HFFc6 (cell line): ENCODE data around the gene CRIP1. TPM values are rescaled to one million over a fixed set of nuclear protein-coding genes. Genes with fewer than 3 reads are reported as not detected.
A peak's percentile ranks its signal among the peaks of the same experiment; 100 is the strongest.

Experiments
- DNase-seq: peaks from one replicate; pipeline ENCODE4 v3.0.0-alpha.2; 2018
- H3K27ac Mint-ChIP-seq: 2 replicates; pipeline ENCODE4 v1.8.0; 2020; ENCODE audit warnings: mild to moderate bottlenecking, mixed read lengths
- H3K27me3 Mint-ChIP-seq: 2 replicates; pipeline ENCODE4 v1.8.0; 2021; ENCODE audit warnings: mild to moderate bottlenecking, moderate library complexity, mixed read lengths; ENCODE audit not compliant: insufficient read depth
- H3K36me3 Mint-ChIP-seq: 2 replicates; pipeline ENCODE4 v1.8.0; 2021; ENCODE audit warnings: low read depth, mixed read lengths
- H3K4me1 Mint-ChIP-seq: 2 replicates; pipeline ENCODE4 v1.8.0; 2020; ENCODE audit warnings: low read depth, mixed read lengths
- H3K4me3 Mint-ChIP-seq: 2 replicates; pipeline ENCODE4 v1.8.0; 2020; ENCODE audit warnings: mild to moderate bottlenecking, moderate library complexity, mixed read lengths
- H3K9me3 Mint-ChIP-seq: 2 replicates; pipeline ENCODE4 v1.8.0; 2020; ENCODE audit warnings: mild to moderate bottlenecking, mixed read lengths
- total RNA-seq, 6 experiments: library from RNA; stranded (reverse); fragmentation: NEBNext Ultra II Directional; extraction: Animal tissue kit (Norgen Biotek cat#: 25700); gene quantifications; 2 replicates in 1 of 6; 3 replicates in 5 of 6; pipeline ENCODE4 v1.2.3, GENCODE V29; 2021
- TF ChIP-seq, protein P1 (sequence below): fragments of 200-600 bp; sonication (generic); IDR thresholded peaks from 2 replicates; pipeline ENCODE4 v1.5.0; 2021; ENCODE audit warnings: antibody characterized with exemption, mild to moderate bottlenecking

Gene CRIP1
- total RNA-seq, 6 experiments from 2014 or later, result 4.8 to 55.2 (median 42.3) TPM

DNA sequence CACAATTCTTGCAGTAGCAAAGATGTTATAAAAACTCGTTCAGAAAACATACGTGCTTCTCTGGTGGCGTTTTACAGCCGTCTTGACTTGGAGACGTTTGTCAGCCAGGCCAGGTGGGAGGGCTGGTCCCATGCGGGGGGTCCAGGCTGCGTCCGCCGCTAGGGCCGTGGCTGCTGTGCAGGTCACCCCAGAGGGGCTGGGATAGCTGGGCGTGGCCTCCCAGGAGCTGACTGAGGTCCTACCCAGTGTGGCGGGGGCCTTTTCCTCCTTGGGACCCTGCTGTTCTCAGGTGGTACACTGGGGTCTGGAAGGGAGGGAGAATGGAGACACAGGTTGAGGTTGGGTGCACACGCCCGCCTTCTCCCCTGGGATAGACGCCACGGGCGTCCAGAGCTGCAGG lies 41.8 kb upstream of the CRIP1 start:
- TF ChIP-seq, protein P1, sequence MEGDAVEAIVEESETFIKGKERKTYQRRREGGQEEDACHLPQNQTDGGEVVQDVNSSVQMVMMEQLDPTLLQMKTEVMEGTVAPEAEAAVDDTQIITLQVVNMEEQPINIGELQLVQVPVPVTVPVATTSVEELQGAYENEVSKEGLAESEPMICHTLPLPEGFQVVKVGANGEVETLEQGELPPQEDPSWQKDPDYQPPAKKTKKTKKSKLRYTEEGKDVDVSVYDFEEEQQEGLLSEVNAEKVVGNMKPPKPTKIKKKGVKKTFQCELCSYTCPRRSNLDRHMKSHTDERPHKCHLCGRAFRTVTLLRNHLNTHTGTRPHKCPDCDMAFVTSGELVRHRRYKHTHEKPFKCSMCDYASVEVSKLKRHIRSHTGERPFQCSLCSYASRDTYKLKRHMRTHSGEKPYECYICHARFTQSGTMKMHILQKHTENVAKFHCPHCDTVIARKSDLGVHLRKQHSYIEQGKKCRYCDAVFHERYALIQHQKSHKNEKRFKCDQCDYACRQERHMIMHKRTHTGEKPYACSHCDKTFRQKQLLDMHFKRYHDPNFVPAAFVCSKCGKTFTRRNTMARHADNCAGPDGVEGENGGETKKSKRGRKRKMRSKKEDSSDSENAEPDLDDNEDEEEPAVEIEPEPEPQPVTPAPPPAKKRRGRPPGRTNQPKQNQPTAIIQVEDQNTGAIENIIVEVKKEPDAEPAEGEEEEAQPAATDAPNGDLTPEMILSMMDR, result no peak
- DNase-seq, result no peak
- H3K9me3 Mint-ChIP-seq, result no peaks in the 10 kb centered on the region

DNA sequence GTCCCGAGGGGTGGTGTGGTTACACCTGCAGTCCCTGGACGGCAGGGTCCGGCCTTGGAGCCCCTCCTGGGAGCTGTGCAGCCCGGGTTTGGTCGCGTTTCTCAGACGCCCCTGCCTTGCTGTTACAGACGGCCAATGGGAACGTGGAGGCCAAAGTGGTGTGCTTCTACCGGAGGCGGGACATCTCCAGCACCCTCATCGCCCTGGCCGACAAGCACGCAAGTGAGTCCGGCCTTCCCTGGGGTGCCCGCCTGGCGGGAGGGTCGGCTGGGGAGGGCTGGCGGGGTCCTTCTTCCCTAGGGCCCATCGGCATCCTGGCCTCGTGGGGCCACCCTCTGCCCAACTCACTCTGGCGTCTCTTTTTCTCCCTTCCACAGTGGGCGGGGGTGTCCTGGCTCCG lies 41.4 kb upstream of the CRIP1 start:
- Mint-ChIP-seq H3K27ac (no peak overlapping the region), H3K4me1 (no peaks in the 10 kb centered on the region), H3K9me3 (no peaks in the 10 kb centered on the region), H3K27me3 (peaks cover 2% of the 10 kb centered on the region), H3K4me3 (no peak overlapping the region), H3K36me3 (no peaks in the 10 kb centered on the region)
- TF ChIP-seq, protein P1, result no peak
- DNase-seq, result no peak

More for the DNA sequence above, 41.8 kb upstream of the CRIP1 start:
- Mint-ChIP-seq H3K4me1 (no peaks in the 10 kb centered on the region), H3K27ac (no peak overlapping the region), H3K27me3 (peaks cover 2% of the 10 kb centered on the region), H3K4me3 (no peak overlapping the region), H3K36me3 (no peaks in the 10 kb centered on the region)

DNA sequence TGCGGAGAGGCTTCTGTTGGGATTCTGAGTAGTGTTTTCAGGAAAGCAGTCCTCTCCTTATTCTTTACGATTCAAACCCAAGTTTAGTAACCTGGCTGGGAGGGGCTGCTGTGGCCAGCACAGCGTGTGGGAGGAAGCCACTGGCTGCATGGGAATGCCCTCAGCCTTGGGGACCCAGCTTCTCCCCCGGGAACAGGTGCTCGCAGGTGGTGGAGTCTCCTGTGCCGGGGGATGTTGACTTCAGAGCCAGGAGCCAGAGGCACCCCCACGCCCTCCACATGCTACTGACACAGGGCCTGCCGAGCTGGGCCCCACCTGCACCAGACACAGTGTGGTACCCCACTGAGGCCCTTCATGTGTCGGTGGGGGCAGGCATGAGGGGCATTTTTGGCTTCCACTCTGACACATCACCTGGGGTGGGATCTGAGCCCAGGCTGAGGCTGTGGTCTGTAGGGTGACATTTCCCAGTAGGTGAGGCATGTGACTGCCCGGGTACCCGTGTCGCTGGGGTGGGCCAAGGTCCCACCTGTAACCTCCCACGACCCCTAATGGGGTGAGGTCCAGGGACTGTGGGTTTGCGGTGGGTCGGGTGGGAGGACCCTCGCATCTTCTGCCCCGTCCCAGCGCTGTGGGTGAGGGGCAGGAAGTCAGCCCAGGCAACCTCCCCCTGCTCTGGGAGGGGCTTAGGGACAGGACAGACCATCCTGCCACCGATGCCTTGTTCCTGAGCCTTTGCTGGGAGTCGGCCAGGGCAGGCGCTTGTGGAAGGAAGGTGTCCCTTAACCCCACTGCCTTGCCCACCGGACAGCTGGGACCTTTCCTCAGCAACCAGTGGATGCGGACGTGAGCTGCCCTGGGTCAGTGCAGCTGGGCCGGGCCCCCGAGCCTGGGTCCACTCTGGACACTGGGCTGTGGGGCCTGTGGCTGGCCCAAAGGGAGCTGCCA lies 40.5 kb upstream of the CRIP1 start:
- no peak overlapping the region for H3K4me3 Mint-ChIP-seq
- H3K4me1 Mint-ChIP-seq, result no peaks in the 10 kb centered on the region
- peaks cover 2% of the 10 kb centered on the region for H3K27me3 Mint-ChIP-seq
- no peaks in the 10 kb centered on the region for H3K36me3 Mint-ChIP-seq
- H3K27ac Mint-ChIP-seq, result no peak overlapping the region
- DNase-seq, result no peak
- TF ChIP-seq, protein P1, result no peak
- H3K9me3 Mint-ChIP-seq, result no peaks in the 10 kb centered on the region

DNA sequence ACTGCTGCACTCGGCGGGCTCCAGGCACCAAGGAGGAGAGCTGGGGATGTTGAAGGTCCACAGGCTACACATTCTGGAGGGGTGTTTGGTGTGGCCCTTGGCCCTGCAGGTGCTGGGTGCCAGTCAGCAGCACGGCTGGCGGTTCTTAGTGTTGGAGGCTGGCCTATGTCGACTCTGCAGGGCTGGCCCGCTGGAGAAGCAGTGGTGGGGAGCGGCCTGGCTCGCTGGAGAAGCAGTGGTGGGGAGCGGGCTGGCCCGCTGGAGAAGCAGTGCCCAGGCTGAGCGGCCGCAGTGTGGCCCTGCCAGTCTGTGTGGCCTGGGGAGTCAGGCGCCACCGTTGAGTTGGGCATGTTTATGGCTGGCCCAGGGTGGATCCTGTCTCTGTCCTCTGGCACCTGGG lies 39.7 kb upstream of the CRIP1 start:
- no peaks in the 10 kb centered on the region for H3K9me3 Mint-ChIP-seq

DNA sequence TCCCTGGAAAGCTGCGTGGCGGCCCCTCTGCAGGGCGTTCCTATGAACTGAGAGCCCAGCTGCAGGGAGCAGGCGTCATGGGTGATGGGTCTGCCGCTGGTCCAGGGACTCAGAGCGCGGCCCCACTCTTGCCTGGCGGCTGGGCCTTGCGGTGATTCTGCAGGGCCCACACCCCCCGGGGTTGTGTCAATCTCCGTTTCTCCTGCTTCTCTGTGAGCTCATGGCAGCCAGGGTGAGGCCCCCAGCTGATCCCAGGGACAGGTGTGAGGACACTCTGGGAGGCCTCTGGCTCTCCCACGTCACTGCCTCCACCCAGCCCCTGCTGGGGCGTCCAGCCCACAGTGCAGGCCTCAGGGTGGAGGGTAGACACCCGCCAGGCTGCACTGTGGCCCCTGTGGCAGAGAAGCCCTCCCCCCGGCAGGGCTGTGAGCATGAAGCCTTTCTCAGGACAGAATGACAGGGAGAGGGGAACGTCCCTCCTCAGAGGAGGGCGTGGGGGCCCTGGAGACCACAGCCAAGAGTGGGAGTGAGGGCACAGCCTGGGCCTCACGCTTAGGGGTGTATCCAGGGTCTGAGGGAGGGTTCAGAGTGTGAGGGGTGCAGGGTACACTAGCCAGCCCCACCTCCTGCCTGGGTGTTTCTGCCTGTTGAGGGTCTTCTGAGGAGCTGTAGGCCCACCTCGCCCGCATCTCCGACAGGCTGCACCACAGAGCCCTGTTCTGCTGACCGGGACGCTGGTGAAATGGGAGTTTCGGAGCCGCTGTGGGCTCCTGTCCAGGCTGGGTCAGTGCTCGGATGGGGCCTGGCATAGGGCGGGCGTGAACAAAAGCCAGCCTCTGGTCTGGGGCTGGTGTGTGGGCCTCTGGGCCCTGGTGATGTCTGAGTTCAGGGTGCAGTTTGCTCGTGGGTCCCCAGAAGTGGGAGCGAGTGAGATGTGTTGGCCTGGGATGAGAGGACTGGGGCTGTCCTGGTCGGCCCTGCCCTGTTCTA lies 38.7 kb upstream of the CRIP1 start:
- Mint-ChIP-seq H3K27me3 (peaks cover 6% of the 10 kb centered on the region), H3K27ac (peak overlapping the region; percentile 36; the same call in 1 of the 2 replicates), H3K9me3 (no peaks in the 10 kb centered on the region), H3K36me3 (peaks cover 6% of the 10 kb centered on the region; the same call in 1 of the 2 replicates), H3K4me1 (no peaks in the 10 kb centered on the region), H3K4me3 (no peak overlapping the region)
- TF ChIP-seq, protein P1, result no peak
- no peak for DNase-seq

More for the DNA sequence above, 39.7 kb upstream of the CRIP1 start:
- Mint-ChIP-seq H3K4me1 (no peaks in the 10 kb centered on the region), H3K27me3 (peaks cover 4% of the 10 kb centered on the region), H3K4me3 (no peak overlapping the region), H3K27ac (no peak overlapping the region), H3K36me3 (no peaks in the 10 kb centered on the region)
- DNase-seq, result no peak
- TF ChIP-seq, protein P1, result no peak
